H1 (cell line): ENCODE data around the gene CASZ1. TPM values are rescaled to one million over a fixed set of nuclear protein-coding genes. Genes with fewer than 3 reads are reported as not detected.

ENCODE experiments used
- CTCF ChIA-PET: fragments of 300-600 bp; sonication (Branson Sonifier 250); formaldehyde crosslinking; loops from one replicate; lab custom pipeline; 2021; ENCODE audit not compliant: partially characterized antibody; lab: Charles Lee
- POLR2A ChIA-PET: fragments of 300-600 bp; sonication (Branson Sonifier 250); formaldehyde crosslinking; loops from one replicate; lab custom pipeline; 2021; ENCODE audit warnings: inconsistent platforms; ENCODE audit not compliant: partially characterized antibody; lab: Charles Lee
- DNase-seq, 2 experiments: peaks; one replicate each; pipeline versions ENCODE4 v3.0.0 to v3.0.0-alpha.2; 2010 to 2022; ENCODE audit warnings: low spot score in 2 of 2, low read depth in 1 of 2, mixed read lengths in 1 of 2
- FAIRE-seq: peaks from 2 replicates; lab custom pipeline; 2011; peaks lifted over from hg19 to GRCh38; lab: Jason Lieb, UNC
- H2AFZ ChIP-seq: 2 replicates; pipeline ENCODE4 v1.8.1; 2012; ENCODE audit warnings: low read length, inconsistent platforms
- H2AK5ac ChIP-seq: 2 replicates; pipeline ENCODE4 v1.6.1; 2013; ENCODE audit warnings: low read depth, low read length
- H2BK120ac ChIP-seq: replicated peaks from 2 replicates; pipeline ENCODE3; 2013; ENCODE audit warnings: low read depth, low read length, inconsistent platforms
- H2BK12ac ChIP-seq: 2 replicates; pipeline ENCODE4 v1.6.1; 2013; ENCODE audit warnings: low read depth, low read length
- H2BK15ac ChIP-seq: 2 replicates; pipeline ENCODE4 v1.6.1; 2013; ENCODE audit warnings: low read length
- H2BK20ac ChIP-seq: 2 replicates; pipeline ENCODE4 v1.6.1; 2013; ENCODE audit warnings: low read length
- H2BK5ac ChIP-seq: 2 replicates; pipeline ENCODE4 v1.6.1; 2013; ENCODE audit warnings: low read depth, low read length
- H3K14ac ChIP-seq: 2 replicates; pipeline ENCODE4 v1.6.1; 2013; ENCODE audit warnings: inconsistent platforms; ENCODE audit not compliant: insufficient read length
- H3K18ac ChIP-seq: 2 replicates; pipeline ENCODE4 v1.6.1; 2013; ENCODE audit warnings: low read length; ENCODE audit errors: extremely low read depth
- H3K23ac ChIP-seq: 2 replicates; pipeline ENCODE4 v1.6.1; 2013; ENCODE audit warnings: inconsistent platforms; ENCODE audit not compliant: insufficient read length
- H3K23me2 ChIP-seq: 2 replicates; pipeline ENCODE4 v1.6.1; 2013; ENCODE audit warnings: low read depth, low read length
- H3K27ac ChIP-seq: 2 replicates; pipeline ENCODE4 v1.6.1; 2011; ENCODE audit warnings: low read depth, low read length, inconsistent platforms
- H3K27me3 ChIP-seq, 4 experiments: replicated peaks in 1 of 4; 1 replicate in 1 of 4; 2 replicates in 3 of 4; pipeline versions ENCODE4 v1.6.1 to v1.8.1; 2011 to 2013; ENCODE audit warnings: low read length in 3 of 4, mild to moderate bottlenecking in 3 of 4, inconsistent platforms in 2 of 4, mixed read lengths in 2 of 4, moderate library complexity in 1 of 4; ENCODE audit not compliant: control insufficient read depth in 3 of 4, insufficient read depth in 3 of 4; ENCODE audit errors: extremely low read depth in 1 of 4
- H3K36me3 ChIP-seq, 4 experiments: 2 replicates each; pipeline versions ENCODE4 v1.6.1 to v1.8.1; 2011 to 2013; ENCODE audit warnings: mild to moderate bottlenecking in 4 of 4, low read length in 3 of 4, moderate library complexity in 2 of 4, control low read depth in 1 of 4, inconsistent platforms in 1 of 4; ENCODE audit not compliant: insufficient read depth in 4 of 4, control insufficient read depth in 2 of 4
- H3K4ac ChIP-seq: replicated peaks from 2 replicates; pipeline ENCODE3; 2013; ENCODE audit warnings: low read length, low read depth, mixed read lengths, inconsistent platforms; ENCODE audit not compliant: insufficient read length
- H3K4me1 ChIP-seq, 4 experiments: replicated peaks in 1 of 4; 1 replicate in 1 of 4; 2 replicates in 3 of 4; pipeline versions ENCODE4 v1.6.1 to v1.8.1; 2011 to 2013; ENCODE audit warnings: low read length in 3 of 4, inconsistent platforms in 2 of 4, mixed read lengths in 1 of 4; ENCODE audit not compliant: insufficient read depth in 4 of 4, control insufficient read depth in 3 of 4
- H3K4me2 ChIP-seq, 2 experiments: 2 replicates each; pipeline versions ENCODE4 v1.6.1 to v1.8.1; 2011 to 2013; ENCODE audit warnings: low read depth in 2 of 2, low read length in 2 of 2, control low read depth in 1 of 2, inconsistent platforms in 1 of 2, mild to moderate bottlenecking in 1 of 2; ENCODE audit not compliant: insufficient read depth in 1 of 2
- H3K4me3 ChIP-seq, 4 experiments: fragments of 200-600, 300-600 bp in 1 of 4; sonication (generic), shearing (Covaris generic), sonication (Bioruptor Twin) in 1 of 4; 2 replicates each; pipeline versions ENCODE4 v1.5.1 to v1.8.1; 2011 to 2016; ENCODE audit warnings: low read length in 4 of 4, low read depth in 3 of 4, control low read depth in 2 of 4, inconsistent platforms in 2 of 4, mild to moderate bottlenecking in 2 of 4, mixed read lengths in 1 of 4, moderate library complexity in 1 of 4; ENCODE audit not compliant: insufficient read depth in 2 of 4; ENCODE audit errors: extremely low read depth in 1 of 4
- H3K56ac ChIP-seq: replicated peaks from 2 replicates; pipeline ENCODE3; 2013; ENCODE audit warnings: low read depth, mild to moderate bottlenecking, mixed read lengths, low read length, inconsistent platforms; ENCODE audit not compliant: insufficient read length
- H3K79me1 ChIP-seq: 2 replicates; pipeline ENCODE4 v1.6.1; 2013; ENCODE audit warnings: low read depth, low read length, control low read depth
- H3K79me2 ChIP-seq, 2 experiments: 2 replicates each; pipeline versions ENCODE4 v1.6.1 to v1.8.1; 2012 to 2013; ENCODE audit warnings: low read length in 2 of 2, mild to moderate bottlenecking in 2 of 2, inconsistent platforms in 1 of 2; ENCODE audit not compliant: insufficient read depth in 2 of 2, control insufficient read depth in 1 of 2
- H3K9ac ChIP-seq, 4 experiments: replicated peaks in 1 of 4; 1 replicate in 1 of 4; 2 replicates in 3 of 4; pipeline versions ENCODE4 v1.6.1 to v1.8.1; 2011 to 2013; ENCODE audit warnings: low read depth in 3 of 4, low read length in 3 of 4, control low read depth in 2 of 4, mild to moderate bottlenecking in 2 of 4, moderate library complexity in 2 of 4, inconsistent platforms in 1 of 4; ENCODE audit errors: extremely low read depth in 1 of 4
- H3K9me3 ChIP-seq, 2 experiments: 2 replicates each; pipeline versions ENCODE4 v1.6.1 to v1.8.1; 2012 to 2013; ENCODE audit warnings: mild to moderate bottlenecking in 2 of 2, moderate library complexity in 2 of 2, control low read depth in 1 of 2, inconsistent platforms in 1 of 2, low read depth in 1 of 2, low read length in 1 of 2, mixed read lengths in 1 of 2; ENCODE audit not compliant: insufficient read depth in 2 of 2
- H4K20me1 ChIP-seq, 2 experiments: replicated peaks in 1 of 2; 2 replicates each; pipeline versions ENCODE3 to v1.8.1; 2011 to 2013; ENCODE audit warnings: inconsistent platforms in 2 of 2, low read length in 2 of 2, mild to moderate bottlenecking in 1 of 2; ENCODE audit not compliant: insufficient read depth in 2 of 2, control insufficient read depth in 1 of 2
- H4K5ac ChIP-seq: 2 replicates; pipeline ENCODE4 v1.6.1; 2013; ENCODE audit warnings: low read length, low read depth, mixed read lengths, inconsistent platforms; ENCODE audit not compliant: insufficient read length
- H4K8ac ChIP-seq: 2 replicates; pipeline ENCODE4 v1.8.0; 2013; ENCODE audit warnings: mild to moderate bottlenecking, moderate library complexity, low read length, inconsistent platforms; ENCODE audit not compliant: insufficient read depth; ENCODE audit errors: extremely low read depth
- H4K91ac ChIP-seq: replicated peaks from 2 replicates; pipeline ENCODE3; 2013; ENCODE audit warnings: low read length, mixed read lengths, inconsistent platforms; ENCODE audit not compliant: insufficient read length
- BACH1 ChIP-seq: IDR thresholded peaks from 2 replicates; pipeline ENCODE4 v1.6.1; 2012; ENCODE audit warnings: low read length, improper control_type of control experiment
- CTCF ChIP-seq, 3 experiments: IDR thresholded peaks; 1 replicate in 2 of 3; 2 replicates in 1 of 3; pipeline versions ENCODE4 v1.5.1 to v1.6.1; 2011; ENCODE audit warnings: low read length in 3 of 3, mild to moderate bottlenecking in 3 of 3, inconsistent platforms in 2 of 3, low read depth in 1 of 3, moderate library complexity in 1 of 3; ENCODE audit not compliant: insufficient read depth in 1 of 3; ENCODE audit errors: control extremely low read depth in 1 of 3
- SIX5 ChIP-seq: IDR thresholded peaks from 2 replicates; pipeline ENCODE4 v1.6.1; 2011; ENCODE audit warnings: mild to moderate bottlenecking, low read depth, low read length
- TAF7 ChIP-seq: optimal IDR thresholded peaks from 2 replicates; pipeline ENCODE3; 2011; ENCODE audit warnings: low read depth, mild to moderate bottlenecking, inconsistent platforms, low read length, moderate library complexity, borderline replicate concordance
- ZNF274 ChIP-seq: IDR thresholded peaks from 2 replicates; pipeline ENCODE4 v1.7.0; 2012; ENCODE audit warnings: low read length, borderline replicate concordance; ENCODE audit errors: extremely low read depth
- WGBS, 2 experiments: shearing (Covaris generic) in 1 of 2; methylation state at CpG; one replicate each; pipeline versions ENCODE4 v1.1.6 to v1.1.7; 2013 to 2015; ENCODE audit warnings: low lambda C conversion rate in 2 of 2, mixed read lengths in 2 of 2, inconsistent platforms in 1 of 2, low coverage in 1 of 2, missing lambda C conversion rate in 1 of 2; ENCODE audit not compliant: insufficient replicate concordance in 2 of 2, insufficient coverage in 1 of 2, insufficient read length in 1 of 2; ENCODE audit errors: extremely low coverage in 1 of 2, missing lambda C conversion rate in 1 of 2; 5-methylcytosine and 5-hydroxymethylcytosine counted together
- polyA plus RNA-seq, 7 experiments: library from polyadenylated mRNA; depleted of rRNA in 3 of 7; stranded (reverse) in 5 of 7; unstranded in 2 of 7; fragments of >200 nt in 5 of 7; fragments of 200-250 nt in 2 of 7; gene quantifications; 1 replicate in 5 of 7; 2 replicates in 1 of 7; 4 replicates in 1 of 7; pipeline versions ENCODE4 v1.2.1 to v1.2.3, GENCODE V29; 2011 to 2013; ENCODE audit warnings: missing spikeins in 2 of 7, mixed read lengths in 2 of 7
- total RNA-seq: library from RNA; stranded (reverse); fragmentation: NEBNext Ultra II Directional; extraction: Animal tissue kit (Norgen Biotek cat#: 25700); gene quantifications from 2 replicates; pipeline ENCODE4 v1.2.1, GENCODE V29; 2021

The CASZ1 gene
- total and polyA plus RNA-seq, 2 of the 8 experiments (the other 6 are each of a cell fraction or from before 2014, with no cell fraction given): 4.4 to 7.7 TPM

GRCh38 chr1:10815858-10816195, 19.4 kb upstream of the CASZ1 start:
- 0 out of 2 replicates have a peak overlapping the region, but pooled peaks have one; percentile 48 for H2BK20ac ChIP-seq
- no peaks in the 10 kb centered on the region for H3K36me3 ChIP-seq
- no peak overlapping the region for H3K27ac ChIP-seq
- no peaks in the 10 kb centered on the region for H3K79me1 ChIP-seq
- no peaks in the 10 kb centered on the region for H3K79me2 ChIP-seq
- DNase-seq: no peak
- H3K14ac ChIP-seq: no peak overlapping the region
- H3K9ac ChIP-seq: no peak overlapping the region
- H4K8ac ChIP-seq: no peak overlapping the region; the same call in 1 of the 2 replicates
- ChIA-PET POLR2A (interaction anchor here (0.8 to 1.6 kb wide), 9 partner anchors 11 to 130 kb away, joined by 3 read pairs; no protein-coding TSS in a partner anchor), CTCF (interaction anchor here (0.6 to 3.2 kb wide), 10 partner anchors 9 to 313 kb away, joined by 3 to 15 read pairs (median 3); no protein-coding TSS in a partner anchor)
- H3K4ac ChIP-seq: no peak overlapping the region
- no peak overlapping the region for H3K4me2 ChIP-seq
- H2BK5ac ChIP-seq: no peak overlapping the region
- no peak overlapping the region for H4K5ac ChIP-seq
- H3K23me2 ChIP-seq: no peaks in the 10 kb centered on the region
- TF ChIP-seq ZNF274: no peak
- TF ChIP-seq TAF7: no peak
- TF ChIP-seq SIX5: no peak
- TF ChIP-seq CTCF (IDR thresholded peaks at IDR 0.05; ENCODE audit: control extremely low read depth in 1 of 3, insufficient read depth in 1 of 3, low read depth in 1 of 3, low read length in 3 of 3): no peak
- no peak for TF ChIP-seq BACH1
- H4K91ac ChIP-seq: peak overlapping the region; percentile 32
- no peak overlapping the region; the same call in 1 of the 2 replicates for H3K18ac ChIP-seq
- no peaks in the 10 kb centered on the region for H4K20me1 ChIP-seq
- no peak for FAIRE-seq
- no peak overlapping the region for H3K4me3 ChIP-seq
- peak overlapping the region; percentile 75; the same call in 1 of the 2 replicates for H2AK5ac ChIP-seq
- H3K27me3 ChIP-seq: no peaks in the 10 kb centered on the region
- no peaks in the 10 kb centered on the region for H3K9me3 ChIP-seq
- 84% methylated on average over 4 of the region's 5 CpGs; no CpG with 5 or more reads in 1 of the 2 experiments for WGBS, 2 experiments
- 0 out of 2 replicates have a peak overlapping the region, but pooled peaks have one; percentile 23 for H2BK12ac ChIP-seq
- H2BK120ac ChIP-seq: no peak overlapping the region
- no peak overlapping the region for H2AFZ ChIP-seq
- H2BK15ac ChIP-seq: no peak overlapping the region
- no peak overlapping the region for H3K56ac ChIP-seq
- H3K4me1 ChIP-seq: peaks cover 0 to 17% (median 11%) of the 10 kb centered on the region in 4 experiments; a peak in 6 of 7 replicates
- no peak overlapping the region for H3K23ac ChIP-seq
